IPS DF 4.7 (cell line): Measurements from ENCODE around the gene TMEM132A.
"Not testable (repeated sequence)": the region's sequence is repeated elsewhere in the genome, so short reads cannot be mapped to it uniquely, and the experiment has no call there.

Experiments
- DNase-seq: peaks from one replicate; pipeline ENCODE4 v3.0.0-alpha.2; 2013; ENCODE audit warnings: low spot score; ENCODE audit errors: extremely low read depth

TMEM132A gene

DNA sequence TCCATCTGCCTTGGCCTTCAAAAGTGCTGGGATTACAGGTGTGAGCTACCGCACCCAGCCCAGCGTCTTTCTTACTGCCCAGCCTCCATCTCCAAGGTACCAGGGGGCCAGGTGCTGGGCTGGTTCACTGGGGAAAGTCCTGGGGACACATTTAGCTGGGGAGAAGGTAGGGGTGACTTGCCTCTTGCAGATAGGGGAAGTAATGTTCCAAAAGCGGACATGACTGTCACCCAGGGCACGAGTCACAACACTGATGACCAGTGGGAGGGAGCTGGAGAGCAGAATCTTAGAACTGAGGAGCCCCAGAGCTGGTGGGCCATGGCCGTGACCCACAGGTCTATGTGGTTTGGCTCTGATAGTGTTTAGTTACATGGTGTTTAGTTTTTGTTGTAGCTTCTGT is 30.2 kb downstream of the TMEM132A start:
- DNase-seq = no peak

DNA sequence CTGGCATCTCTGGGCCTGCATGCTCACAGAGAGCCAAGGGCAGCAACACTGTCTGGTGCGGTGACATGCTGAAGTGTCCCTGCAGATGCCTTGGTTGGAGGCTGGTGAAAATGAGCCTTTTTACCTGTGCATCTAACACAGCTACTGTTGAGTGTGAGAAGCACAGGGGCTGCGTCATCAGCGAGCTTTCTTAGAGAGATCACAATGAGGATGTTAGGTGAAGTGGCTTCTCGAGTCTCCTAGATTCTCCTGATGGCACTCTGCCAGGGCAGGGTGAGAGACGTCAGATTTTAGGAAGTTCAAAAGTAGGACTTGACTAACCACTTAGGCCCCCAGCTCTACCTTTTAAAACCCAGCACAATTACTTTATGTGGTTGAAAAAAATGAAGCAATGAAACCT is 31.3 kb downstream of the TMEM132A start:
- DNase-seq = no peak

DNA sequence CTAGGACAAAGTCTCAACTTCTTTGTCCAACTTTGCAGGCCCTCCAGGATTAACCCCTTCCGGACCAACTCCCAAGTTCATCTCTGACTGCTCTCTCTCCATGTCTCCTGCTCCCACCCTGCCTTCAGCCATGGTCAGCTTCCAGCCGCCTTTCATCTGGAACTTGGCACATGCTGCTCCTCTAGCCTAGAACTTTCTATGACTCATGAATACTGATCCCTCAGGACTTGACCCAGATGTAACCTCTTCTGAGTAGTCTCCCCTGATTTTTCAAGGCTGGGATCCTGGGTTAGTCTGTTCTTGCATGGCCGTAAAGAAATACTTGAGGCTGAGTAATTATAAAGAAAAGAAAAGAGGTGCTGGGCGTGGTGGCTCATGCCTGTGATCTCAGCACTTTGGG is 32.9 kb downstream of the TMEM132A start:
- no peak for DNase-seq

DNA sequence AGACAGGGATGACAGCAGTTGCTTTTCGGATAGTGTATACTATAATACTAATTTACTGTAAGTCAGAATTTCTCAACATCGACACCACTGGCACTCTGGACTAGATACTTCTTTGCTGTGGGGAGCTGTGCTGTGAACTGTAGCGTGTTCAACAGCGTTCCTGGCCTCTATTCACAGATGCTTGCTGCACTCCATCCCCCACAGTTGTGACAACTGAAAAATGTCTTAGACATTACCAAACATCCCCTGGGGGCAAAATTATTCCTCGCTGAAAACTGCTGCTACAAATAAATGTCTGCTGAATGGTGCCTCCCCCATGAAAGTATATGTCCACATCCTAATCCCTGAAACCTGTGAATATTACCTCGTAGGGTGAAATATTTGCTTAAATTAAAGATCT is 35.2 kb downstream of the TMEM132A start:
- DNase-seq = no peak

DNA sequence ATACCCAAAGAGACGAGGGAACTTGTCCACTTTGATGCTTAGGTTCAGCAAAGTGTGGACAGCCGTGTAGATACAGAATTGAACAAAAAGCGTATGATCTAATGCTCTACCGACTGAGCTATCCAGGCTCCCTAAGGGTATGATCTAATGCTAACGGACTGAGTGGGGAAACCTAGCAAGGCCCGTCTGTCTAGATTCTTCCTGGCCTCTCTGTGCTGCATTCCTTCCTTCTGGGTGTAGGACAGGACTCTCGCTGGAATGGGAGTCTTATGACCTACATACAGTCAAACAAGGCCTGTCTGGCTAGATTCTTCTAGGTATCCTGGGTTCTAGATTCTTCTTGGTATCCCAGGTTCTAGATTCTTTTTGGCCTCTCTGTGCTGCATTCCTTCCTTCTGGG is 36.1 kb downstream of the TMEM132A start:
- DNase-seq = no peak

DNA sequence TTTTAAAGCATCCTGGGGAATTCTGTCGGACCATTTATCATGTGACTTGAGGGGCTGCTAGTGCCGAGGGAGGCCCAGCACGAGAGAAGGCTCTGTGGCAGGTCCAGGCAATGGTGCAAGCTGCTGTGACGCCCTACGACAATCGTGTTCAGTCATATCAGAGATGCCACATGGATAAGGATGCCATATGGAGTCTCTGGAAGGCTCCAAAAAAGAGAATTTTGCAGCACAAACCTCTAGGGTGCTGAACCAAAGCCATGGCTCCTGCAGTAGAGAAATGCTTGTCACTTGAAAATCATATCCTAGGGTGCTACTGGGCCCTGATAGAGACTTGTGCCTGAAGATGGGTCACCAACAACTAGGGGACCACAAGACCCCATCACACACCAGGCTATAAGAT is 40.5 kb downstream of the TMEM132A start:
- no peak for DNase-seq

DNA sequence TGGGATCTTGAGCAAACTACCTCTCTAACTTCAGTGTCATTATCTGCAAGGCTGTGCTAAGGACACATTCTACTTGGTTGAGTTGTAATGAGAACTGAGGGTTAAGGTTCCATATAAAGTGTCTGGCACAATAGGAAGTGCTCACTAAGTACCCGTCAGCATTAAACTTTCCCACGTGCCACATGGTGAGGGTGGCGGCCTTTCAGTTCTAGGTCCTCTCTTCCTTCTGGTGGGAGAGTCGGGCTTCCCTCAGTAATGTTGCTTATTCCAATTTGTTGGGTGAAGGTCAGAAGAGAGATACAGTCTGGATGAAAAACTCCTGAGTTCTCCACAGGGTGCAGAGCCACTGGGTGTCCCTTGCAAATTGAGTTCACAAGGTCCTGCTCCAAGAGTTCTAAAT is 42.6 kb downstream of the TMEM132A start:
- DNase-seq = no peak

DNA sequence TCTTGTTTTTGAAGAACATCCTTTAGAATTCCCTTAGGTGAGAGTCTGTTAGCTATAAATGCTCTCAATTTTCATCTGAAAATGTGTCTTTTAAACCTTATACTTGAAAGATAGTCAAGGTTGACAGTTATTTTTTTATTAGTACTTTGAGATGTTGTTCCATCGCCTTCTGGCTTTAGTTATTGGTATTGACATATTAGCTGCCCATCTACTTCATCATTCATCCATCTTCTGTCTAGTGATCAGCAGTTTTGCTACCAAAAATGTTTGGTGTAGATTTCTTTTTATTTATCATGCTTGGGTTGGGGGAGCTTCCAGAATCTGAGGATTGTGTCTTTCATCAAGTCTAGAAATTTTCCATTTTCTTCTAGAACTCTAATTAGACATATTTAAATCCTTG is 44.0 kb downstream of the TMEM132A start:
- DNase-seq = no peak

DNA sequence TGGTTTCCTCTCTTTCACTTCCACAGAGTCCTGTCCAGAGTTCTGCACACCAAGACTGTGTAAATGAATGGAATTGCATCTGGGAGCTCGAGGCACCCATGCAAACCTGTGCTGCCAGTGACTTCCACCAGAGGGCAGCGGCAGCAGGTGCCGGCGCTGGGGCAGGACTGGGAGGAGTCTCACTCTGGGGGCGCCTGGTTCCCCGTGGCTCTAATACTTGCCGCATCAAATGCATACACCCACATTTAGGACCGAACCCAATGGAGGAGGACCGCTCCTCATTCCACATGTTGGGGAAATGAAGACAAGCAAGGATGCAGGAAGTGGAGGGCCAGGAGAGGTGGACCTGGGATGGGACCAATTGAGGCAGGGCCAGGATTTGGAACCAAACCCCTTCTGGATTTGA is 46.1 kb downstream of the TMEM132A start:
- DNase-seq = no peak

DNA sequence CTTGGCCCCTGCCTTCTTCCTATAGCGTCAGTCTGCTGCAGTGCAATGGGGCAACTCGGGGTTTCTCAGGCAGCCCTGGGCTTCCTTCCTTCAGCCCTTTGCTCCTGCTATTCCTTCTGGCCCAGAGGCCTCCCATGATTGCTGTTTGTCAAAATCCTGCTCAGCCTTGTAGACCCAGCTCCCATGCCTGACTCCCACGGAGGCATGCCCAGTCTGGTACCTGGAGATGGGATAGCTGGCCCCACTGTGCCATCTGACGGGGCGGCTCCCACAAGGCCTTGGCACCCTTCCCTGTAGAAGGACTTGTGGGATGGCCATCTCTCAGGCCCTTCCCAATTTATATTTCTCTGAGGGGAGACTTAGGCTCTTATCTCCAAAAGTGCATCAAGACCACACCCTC is 46.6 kb downstream of the TMEM132A start:
- DNase-seq = no peak

DNA sequence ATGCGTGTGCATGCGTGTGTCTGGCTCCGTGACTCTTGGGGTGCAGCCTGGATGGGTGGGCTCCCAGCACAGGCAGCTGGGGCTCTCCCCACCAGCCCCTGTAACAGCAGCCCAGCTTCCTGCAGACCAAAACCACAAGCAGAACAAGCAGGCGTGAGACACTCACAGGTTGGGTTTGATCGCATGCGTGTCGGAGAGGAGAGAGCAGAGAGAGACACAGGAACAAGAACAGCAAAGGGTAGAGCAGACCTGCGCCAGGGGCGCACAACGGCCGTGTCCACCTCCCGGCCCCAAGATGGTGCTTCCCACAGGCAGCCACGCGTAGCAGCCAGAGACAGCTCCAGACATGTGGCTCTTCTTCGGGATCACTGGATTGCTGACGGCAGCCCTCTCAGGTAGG is 47.3 kb downstream of the TMEM132A start, which contains the start of gene CD6:
Gene CD6 (plus strand): TSS at position 161 of the 400 bp plus-strand sequence. CDS start 186 bp downstream, at position 347.
- no peak for DNase-seq

DNA sequence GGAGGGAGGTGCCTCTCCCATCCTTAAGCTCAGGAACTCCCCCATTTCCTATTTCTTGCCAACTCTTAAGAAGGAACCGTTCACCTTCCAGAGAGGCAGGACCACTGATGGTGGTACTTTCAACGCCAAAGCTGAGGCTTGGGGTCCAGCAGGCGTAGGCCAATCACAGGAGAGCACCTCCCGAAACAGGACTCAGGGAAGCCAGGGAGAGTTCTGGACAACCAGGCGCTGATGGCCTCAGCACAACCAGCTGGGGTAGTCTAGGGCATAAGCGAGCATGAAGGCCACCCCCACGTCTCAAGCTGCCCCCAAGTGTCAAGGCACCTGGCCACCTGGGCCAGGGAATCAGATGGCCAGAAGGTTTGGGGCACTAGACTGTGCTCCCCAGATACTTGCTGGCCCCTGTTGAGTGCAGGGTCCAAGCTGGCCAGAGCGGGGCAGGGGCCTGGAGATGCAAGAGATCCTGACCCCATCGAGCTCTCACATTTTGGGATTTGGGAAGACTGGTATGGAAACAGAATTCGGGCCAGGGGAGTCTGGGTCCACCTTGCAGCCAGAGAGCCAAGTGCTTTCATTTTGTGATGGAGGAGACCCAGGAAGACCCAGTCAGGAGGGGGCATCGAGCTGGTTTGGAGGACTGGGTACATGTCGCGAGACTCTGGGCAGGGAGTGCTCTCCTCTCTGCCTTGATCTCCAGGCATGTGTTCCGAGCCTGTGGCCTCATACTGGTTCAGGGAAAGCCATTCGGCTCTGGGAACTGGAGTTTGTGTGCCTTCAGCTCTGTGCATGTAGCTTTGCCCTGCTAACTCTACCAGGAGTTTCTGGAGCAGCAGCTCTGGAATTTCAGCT is 48.1 kb downstream of the TMEM132A start:
- DNase-seq = no peak

DNA sequence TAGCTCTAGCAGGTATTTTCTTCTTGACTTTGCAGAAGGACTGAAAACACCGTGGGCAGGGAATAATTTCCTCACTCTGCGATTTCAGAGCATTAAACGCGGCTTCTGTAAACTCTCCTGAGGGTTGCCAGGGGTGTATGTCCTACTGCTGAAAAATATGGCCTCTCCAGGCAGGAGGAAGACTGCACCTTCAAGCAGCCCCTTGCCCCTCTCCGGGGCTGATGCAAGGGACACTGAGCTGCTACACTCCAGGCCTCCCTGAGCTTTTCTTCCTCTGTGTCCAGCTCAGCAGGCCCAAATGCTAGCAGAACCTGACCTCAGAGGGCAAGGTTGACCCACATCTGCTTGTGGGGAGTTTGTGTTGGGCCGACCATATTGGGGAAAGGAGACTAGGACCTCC is 49.4 kb downstream of the TMEM132A start:
- DNase-seq = no peak

DNA sequence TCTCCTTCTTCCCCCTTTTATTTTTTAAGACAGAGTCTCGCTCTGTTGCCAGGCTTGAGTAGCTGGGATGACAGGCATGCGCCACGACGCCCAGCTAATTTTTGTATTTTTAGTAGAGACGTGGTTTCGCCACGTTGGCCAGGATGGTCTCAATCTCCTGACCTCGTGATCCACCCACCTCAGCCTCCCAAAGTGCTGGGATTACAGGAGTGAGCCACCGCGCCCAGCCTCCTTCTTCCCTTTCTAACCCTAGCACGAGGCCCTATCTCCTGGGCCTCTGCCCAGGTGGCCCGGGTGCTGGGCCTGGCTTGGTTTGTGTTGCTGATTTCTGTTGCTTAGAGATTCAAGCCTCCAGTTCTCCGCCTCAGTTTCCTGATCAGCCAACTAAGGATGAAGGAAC is 50.1 kb downstream of the TMEM132A start:
- not testable (repeated sequence) for DNase-seq

DNA sequence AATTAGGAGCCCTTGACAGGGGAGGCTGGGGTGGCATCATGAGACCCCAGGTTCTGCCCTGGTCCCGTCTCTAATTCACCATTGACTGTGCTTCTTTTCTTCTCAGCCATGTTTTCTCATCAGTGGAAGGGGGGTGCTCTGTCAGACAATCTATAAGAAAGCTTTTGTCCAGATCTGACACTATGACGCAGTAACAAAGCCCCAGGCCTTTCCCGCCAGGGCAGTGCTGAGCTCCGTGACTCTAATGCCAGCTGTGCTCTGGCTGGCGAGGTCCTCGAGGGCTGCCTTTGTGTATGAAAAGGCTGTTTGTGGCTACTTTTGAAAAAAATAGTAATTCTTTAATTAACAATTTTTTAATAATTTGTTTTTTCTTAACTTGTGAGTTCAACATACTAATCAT is 50.5 kb downstream of the TMEM132A start:
- DNase-seq = no peak

DNA sequence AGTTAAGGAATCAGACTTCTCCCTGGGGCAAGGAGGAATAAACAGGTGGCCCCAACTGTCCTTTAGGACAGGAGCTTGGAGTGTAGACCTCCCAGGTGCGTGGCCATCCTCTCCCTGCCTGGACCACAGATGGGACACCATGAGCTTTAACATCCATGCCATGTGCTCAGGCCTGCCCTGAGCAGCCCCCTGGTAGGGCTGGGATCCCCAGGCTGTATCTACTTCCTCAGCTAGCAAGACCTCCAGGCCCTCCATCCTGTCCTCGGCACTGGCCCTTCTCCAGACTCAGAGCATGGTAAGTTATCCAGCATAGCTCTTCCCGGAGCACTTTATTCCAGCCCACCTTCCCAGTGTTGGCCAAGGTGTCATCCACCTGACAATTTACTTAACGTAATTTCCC is 53.0 kb downstream of the TMEM132A start:
- DNase-seq = no peak

DNA sequence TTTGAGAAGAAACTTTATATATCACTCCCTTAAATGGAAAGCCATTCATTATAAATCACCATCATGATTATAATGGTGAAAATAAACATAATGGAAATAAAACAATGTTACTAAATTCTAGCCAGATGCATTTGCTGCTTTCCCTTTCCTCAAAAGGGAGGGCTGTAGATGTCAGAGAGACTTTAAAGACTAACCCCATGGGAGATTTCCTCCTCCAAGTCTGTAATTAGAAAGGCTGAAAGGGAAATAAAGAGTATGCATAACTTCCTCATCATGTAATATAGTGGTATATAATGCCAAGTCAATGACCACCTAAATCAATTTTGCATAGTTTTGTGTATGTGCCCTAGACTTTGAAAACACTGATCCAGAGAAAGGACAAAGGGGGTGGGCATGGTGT is 53.6 kb downstream of the TMEM132A start:
- no peak for DNase-seq

DNA sequence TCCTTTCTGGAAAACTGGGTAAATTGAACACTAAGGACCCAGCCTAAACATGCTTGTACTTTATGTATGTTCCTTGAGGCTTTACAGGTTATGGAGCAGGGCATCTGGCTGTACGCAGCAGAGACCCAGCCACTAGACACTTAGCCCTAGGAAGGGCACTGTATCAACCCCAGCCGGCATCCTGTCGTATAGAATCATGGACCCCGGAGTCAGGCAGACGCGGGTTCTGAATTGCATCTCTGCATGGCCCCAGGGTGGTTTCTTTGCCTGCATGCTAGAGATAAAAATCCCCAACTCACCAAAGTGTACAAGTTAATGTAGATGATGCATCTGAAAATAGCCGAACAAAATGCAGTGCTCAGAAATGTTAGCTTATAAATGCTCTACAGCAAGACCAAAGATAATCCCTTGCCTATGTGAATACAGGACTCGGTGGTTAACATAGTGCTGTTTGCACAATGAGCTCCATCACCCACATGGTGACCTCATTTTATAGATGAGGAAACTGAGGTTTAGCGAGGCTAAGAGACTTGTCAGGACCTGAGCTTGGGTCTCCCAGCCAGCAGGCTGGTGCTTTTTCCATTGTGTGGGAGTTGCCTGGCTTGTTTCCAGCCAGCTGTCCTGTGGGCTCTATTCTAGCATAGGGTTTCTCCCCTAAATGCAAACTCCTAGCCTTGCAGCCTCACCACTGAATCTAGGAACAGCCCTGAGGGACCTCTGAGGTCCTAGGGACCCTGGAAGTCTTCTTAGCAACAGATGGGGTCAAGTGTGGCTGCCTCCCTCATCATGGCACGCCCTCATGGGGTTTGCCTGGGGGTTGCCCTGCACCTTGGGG is 54.5 kb downstream of the TMEM132A start:
- no peak for DNase-seq

DNA sequence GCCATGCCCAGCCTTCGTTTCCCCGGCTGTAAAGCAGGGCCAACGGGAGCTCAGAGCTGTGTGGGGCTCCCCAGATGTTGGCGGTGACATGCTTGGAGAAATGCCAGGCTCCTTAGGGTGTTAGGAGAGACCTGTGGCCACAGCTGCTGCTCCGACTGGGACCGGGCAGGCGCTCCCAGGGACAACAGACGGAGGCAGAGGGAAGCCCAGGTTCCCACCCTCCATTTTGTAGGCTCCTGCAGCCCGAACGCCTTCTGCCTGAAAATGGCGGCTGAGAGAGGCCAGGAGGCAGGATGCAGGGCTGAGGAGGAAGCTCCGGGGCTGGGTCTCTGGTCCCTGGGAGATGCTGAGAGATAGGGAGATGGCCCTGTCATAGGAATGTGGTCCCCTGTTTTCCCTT is 57.3 kb downstream of the TMEM132A start:
- no peak for DNase-seq

DNA sequence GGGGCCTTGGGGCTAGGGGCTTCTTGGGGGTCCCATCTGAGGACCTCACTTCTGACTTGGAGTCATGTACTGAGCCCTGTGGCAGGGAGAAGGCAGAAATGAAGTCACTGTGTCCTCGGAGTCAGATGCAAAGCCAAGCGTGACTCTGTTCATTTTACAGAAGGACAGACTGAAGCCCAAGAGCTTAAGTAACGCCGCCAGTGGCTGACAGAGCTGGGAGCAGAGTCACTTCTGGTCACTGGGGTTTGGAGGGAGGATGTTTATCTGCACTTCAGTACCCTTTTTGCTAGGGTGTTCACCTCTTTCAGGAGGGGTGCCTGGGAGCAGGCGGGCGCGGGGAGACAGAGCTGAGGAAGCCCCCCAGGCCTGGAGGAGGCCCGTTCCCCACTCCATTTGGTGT is 57.9 kb downstream of the TMEM132A start:
- no peak for DNase-seq

DNA sequence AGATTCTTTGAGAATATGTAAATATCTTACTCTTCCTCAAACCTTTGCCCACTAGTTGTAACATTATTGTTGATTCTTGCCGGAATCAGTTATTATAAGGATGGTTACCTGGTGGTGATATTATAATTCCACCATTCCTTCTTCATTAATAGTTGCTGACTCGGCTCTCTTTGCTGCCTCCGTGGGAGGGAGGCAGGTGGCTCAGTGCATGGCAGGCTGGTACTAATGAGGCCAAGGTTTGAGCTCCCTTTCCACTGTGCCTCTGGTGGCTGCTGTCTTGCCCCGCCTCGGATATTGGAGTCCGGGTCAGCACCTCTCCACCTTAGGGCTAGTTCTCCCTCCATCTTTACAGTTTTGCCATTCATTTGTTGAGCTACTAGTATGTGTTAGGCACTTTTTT is 59.9 kb downstream of the TMEM132A start:
- no peak for DNase-seq

DNA sequence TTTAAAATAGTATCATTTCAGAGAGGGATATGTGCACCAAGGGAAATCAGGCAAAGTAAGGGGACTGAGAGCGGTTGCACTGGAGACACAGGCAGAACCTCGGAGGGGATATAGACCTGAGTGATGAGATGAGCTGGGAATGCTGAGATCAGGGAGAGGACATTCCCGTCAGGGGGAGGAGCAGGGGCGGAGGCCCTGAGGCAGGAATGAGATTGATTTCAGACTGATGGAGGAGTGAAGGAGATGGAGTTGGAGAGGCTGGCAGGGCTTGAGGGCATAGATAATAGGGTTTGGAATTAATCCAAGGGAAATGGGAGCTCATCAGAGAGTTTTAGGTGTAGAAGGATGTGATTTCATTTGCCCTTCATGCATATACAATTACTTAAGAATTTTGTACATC is 60.4 kb downstream of the TMEM132A start:
- DNase-seq = no peak

DNA sequence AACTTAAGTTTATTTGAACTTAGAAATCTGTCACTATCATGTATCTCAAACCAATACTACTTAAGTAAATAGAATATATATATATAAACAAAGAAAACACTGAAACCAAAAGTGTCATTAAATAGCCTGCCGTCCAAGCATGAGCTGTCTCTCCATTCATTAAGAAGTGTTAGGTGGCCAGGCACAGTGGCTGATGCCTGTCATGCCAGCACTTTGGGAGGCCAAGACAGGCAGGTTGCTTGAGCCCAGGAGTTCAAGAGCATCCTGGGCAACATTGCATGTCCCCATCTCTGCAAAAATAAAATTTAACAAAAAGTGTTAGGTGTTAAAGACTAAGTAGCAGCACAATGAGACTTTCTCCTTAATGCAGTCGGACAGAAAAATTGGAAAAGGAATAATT is 61.2 kb downstream of the TMEM132A start:
- no peak for DNase-seq
